Type B pancreatic cell (in vitro differentiated cells): ENCODE measurements around the gene MRLN. TPM values are rescaled to one million over a fixed set of nuclear protein-coding genes. Genes with fewer than 3 reads are reported as not detected.
"Not testable (repeated sequence)": the region's sequence is repeated elsewhere in the genome, so short reads cannot be mapped to it uniquely, and the experiment has no call there.

ENCODE experiments used
- DNase-seq: peaks from one replicate; pipeline ENCODE4 v3.0.0; 2021; ENCODE audit warnings: mixed read lengths; ENCODE audit not compliant: unreplicated experiment; ENCODE audit errors: extremely low spot score
- H3K27ac Mint-ChIP-seq: 2 replicates; pipeline ENCODE4 v1.8.0; 2021; ENCODE audit warnings: mild to moderate bottlenecking, mixed read lengths
- H3K27me3 Mint-ChIP-seq: 2 replicates; pipeline ENCODE4 v1.8.0; 2021; ENCODE audit warnings: mixed read lengths
- H3K36me3 Mint-ChIP-seq: 2 replicates; pipeline ENCODE4 v1.8.0; 2021; ENCODE audit warnings: mixed read lengths
- H3K4me1 Mint-ChIP-seq: one replicate; pipeline ENCODE4 v1.8.0; 2021; ENCODE audit warnings: mixed read lengths; ENCODE audit not compliant: unreplicated experiment
- H3K4me3 Mint-ChIP-seq: 2 replicates; pipeline ENCODE4 v1.8.0; 2021; ENCODE audit warnings: mild to moderate bottlenecking, mixed read lengths
- H3K9me3 Mint-ChIP-seq: 2 replicates; pipeline ENCODE4 v1.8.0; 2021; ENCODE audit warnings: mixed read lengths
- total RNA-seq: library from RNA; stranded (reverse); gene quantifications from 2 replicates; pipeline ENCODE4 v1.2.1, GENCODE V29; 2021; ENCODE audit warnings: low replicate concordance
- TF ChIP-seq, protein P1 (sequence below): fragments of 200-600 bp; sonication (generic); conservative IDR thresholded peaks from 2 replicates; pipeline ENCODE4 v1.5.0; 2021; ENCODE audit warnings: antibody characterized with exemption, mild to moderate bottlenecking

Gene MRLN
- total RNA-seq, 1 donor from 2014 or later: 0.75 TPM

DNA sequence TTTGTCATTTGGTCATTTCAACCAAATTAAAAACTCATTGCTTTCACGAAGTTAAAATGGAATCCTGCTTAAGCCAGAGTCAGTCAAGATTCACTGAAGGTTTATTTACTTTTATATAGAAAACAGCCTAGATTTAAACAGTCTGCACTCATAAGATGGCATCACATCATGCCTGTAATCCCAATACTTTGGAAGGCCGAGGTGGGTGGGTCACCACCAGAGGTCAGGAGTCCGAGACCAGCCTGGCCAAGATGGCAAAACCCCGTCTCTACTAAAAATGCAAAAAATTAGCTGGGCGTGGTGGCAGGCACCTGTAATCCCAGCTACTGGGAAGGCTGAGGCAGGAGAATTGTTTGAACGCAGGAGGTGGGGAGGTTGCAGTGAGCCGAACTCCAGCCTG lies 33.8 kb upstream of the MRLN start:
- peaks cover 13% of the 10 kb centered on the region for H3K36me3 Mint-ChIP-seq
- not testable (repeated sequence) for H3K27me3 Mint-ChIP-seq, H3K27ac Mint-ChIP-seq

DNA sequence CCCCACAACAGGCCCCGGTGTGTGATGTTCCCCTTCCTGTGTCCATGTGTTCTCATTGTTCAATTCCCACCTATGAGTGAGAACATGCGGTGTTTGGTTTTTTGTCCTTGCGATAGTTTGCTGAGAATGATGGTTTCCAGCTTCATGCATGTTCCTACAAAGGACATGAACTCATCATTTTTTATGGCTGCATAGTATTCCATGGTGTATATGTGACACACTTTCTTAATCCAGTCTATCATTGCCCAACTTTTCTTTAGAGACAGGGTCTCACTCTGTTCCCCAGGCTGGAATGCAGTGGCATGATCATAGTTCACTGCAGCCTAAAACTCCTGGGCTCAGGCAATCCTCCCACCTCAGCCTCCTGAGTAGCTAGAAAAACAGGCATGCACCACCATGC lies 32.2 kb upstream of the MRLN start:
- not testable (repeated sequence) for H3K27me3 Mint-ChIP-seq, H3K27ac Mint-ChIP-seq, H3K36me3 Mint-ChIP-seq, H3K4me3 Mint-ChIP-seq, H3K4me1 Mint-ChIP-seq, H3K9me3 Mint-ChIP-seq, DNase-seq

More for the DNA sequence above, 33.8 kb upstream of the MRLN start:
- DNase-seq, H3K4me3 Mint-ChIP-seq, H3K9me3 Mint-ChIP-seq, H3K4me1 Mint-ChIP-seq: not testable (repeated sequence)

DNA sequence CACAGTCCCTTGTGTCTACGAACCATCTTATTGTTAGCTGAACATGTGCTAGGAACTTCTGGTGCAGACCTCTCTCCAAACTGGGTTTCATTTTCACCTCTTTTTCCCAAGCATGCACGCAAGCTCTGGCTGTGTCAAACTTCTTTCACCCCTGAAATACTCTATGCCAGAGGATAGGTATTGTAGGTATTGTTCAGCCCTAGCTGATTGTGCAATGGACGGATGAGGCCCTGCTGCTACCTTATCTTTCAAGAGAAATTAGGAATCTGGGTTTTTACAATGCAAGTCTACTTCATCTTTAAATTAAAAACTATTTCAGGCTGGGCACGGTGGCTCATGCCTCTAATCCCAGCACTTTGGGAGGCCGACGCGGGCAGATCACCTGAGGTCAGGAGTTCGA lies 28.3 kb upstream of the MRLN start:
- DNase-seq: no peak
- no peak overlapping the region for H3K4me3 Mint-ChIP-seq
- TF ChIP-seq, protein P1, sequence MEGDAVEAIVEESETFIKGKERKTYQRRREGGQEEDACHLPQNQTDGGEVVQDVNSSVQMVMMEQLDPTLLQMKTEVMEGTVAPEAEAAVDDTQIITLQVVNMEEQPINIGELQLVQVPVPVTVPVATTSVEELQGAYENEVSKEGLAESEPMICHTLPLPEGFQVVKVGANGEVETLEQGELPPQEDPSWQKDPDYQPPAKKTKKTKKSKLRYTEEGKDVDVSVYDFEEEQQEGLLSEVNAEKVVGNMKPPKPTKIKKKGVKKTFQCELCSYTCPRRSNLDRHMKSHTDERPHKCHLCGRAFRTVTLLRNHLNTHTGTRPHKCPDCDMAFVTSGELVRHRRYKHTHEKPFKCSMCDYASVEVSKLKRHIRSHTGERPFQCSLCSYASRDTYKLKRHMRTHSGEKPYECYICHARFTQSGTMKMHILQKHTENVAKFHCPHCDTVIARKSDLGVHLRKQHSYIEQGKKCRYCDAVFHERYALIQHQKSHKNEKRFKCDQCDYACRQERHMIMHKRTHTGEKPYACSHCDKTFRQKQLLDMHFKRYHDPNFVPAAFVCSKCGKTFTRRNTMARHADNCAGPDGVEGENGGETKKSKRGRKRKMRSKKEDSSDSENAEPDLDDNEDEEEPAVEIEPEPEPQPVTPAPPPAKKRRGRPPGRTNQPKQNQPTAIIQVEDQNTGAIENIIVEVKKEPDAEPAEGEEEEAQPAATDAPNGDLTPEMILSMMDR: no peak
- H3K4me1 Mint-ChIP-seq: peaks cover 5% of the 10 kb centered on the region
- no peaks in the 10 kb centered on the region for H3K36me3 Mint-ChIP-seq
- no peaks in the 10 kb centered on the region for H3K27me3 Mint-ChIP-seq
- H3K9me3 Mint-ChIP-seq: peaks cover 11% of the 10 kb centered on the region
- no peak overlapping the region for H3K27ac Mint-ChIP-seq

DNA sequence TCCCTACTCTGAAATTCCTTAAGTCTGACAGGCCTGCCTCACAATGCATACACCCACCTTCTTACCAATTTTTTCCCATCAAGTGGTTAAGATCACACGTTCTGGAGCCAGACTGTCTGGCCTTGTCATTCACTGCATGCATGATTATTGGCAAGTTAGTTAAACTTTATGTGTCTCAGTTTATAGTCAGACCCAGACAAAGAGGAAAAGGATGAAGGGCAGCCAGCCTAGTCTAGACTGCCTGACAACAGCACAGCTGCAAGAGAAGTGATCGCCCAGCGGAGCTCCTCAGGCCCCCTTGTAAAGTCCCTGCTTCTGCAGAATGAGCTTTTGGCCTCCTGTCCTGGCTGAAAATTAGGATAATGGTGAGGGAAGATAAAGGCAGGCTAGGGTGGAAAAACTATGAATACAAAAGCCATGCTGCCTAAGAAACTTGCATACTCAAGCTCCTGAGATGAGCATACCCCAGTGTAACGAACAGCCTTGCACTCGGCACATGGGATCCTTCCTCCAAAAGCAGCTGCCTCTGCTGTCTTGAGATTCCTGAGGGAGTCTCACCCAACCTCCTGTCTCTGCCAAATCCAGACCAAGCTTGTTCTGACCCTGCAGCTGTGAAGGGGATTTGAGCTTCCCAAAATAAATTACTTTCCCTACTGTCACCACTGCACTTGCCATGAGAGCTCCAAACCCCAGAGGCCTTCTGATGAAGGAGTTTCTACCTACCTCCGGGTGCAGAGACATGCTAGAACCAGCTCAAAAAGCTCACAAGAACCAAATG lies 26.7 kb upstream of the MRLN start:
- peaks cover 13% of the 10 kb centered on the region for H3K9me3 Mint-ChIP-seq
- H3K4me3 Mint-ChIP-seq: no peak overlapping the region
- no peak for DNase-seq
- peaks cover 5% of the 10 kb centered on the region for H3K4me1 Mint-ChIP-seq
- H3K27ac Mint-ChIP-seq: no peak overlapping the region
- no peaks in the 10 kb centered on the region for H3K27me3 Mint-ChIP-seq
- TF ChIP-seq, protein P1: no peak
- H3K36me3 Mint-ChIP-seq: no peaks in the 10 kb centered on the region

DNA sequence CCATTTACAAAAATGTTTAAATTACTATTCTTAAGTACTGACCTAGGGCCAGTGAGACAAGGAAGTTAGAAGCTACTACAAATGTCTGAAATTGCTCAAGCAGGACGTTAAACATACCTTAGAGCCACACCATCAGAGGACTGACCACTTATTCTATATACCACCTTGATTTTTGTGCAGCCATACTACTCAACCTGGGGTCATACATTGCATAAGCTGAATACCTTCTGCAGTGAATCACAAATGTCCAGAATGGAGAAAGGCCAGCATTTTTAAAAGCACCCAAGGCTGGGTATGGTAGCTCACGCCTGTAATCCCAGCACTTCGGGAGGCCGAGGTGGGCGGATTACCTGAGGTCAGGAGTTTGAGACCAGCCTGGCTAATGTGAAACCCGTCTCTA lies 21.2 kb upstream of the MRLN start:
- H3K27ac Mint-ChIP-seq: no peak overlapping the region
- H3K36me3 Mint-ChIP-seq: no peaks in the 10 kb centered on the region
- TF ChIP-seq, protein P1: no peak
- H3K4me3 Mint-ChIP-seq: no peak overlapping the region
- no peaks in the 10 kb centered on the region for H3K27me3 Mint-ChIP-seq
- peaks cover 19% of the 10 kb centered on the region for H3K9me3 Mint-ChIP-seq
- no peak for DNase-seq
- H3K4me1 Mint-ChIP-seq: no peaks in the 10 kb centered on the region

DNA sequence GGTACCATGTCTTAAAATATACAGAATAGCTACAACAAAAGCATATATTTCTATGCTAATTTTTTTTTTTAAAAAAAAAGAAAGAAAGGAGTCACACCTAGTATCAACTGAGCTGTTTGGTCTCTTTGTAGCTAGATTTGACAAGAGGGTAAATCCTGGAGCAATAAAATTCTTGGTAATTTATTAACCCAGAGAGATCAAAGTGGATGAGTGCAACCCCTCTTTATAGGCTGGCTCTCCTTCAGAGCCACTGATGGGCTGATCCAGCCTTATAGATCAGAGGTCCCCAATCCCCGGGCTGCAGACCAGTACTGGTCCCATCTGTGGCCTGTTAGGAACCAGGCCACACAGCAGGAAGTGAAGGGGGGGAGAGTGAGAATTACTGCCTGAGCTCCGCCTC lies 19.8 kb upstream of the MRLN start:
- peaks cover 16% of the 10 kb centered on the region for H3K9me3 Mint-ChIP-seq
- no peak overlapping the region for H3K4me3 Mint-ChIP-seq
- no peak for DNase-seq
- TF ChIP-seq, protein P1: no peak
- H3K4me1 Mint-ChIP-seq: no peaks in the 10 kb centered on the region
- H3K27ac Mint-ChIP-seq: no peak overlapping the region
- H3K27me3 Mint-ChIP-seq: no peaks in the 10 kb centered on the region
- no peaks in the 10 kb centered on the region for H3K36me3 Mint-ChIP-seq
